ENCODE results near the gene GDPD4. TPM values are rescaled to one million over a fixed set of nuclear protein-coding genes. Genes with fewer than 3 reads are reported as not detected.

The GDPD4 gene
- total and polyA plus RNA-seq, 7 donors: not detected

GRCh38 chr11:77189588-77190210 is 111.8 kb downstream of the GDPD4 start:
- Histone ChIP-seq H3K27me3 (ENCODE audit: insufficient read depth in 3 of 3, low read length in 2 of 3) (no peaks in the 10 kb centered on the region), H3K4me1 (no peaks in the 10 kb centered on the region), H3K36me3 (ENCODE audit: insufficient read depth in 1 of 2, low read depth in 1 of 2) (no peaks in the 10 kb centered on the region), H3K9me3 (no peaks in the 10 kb centered on the region), H3K27ac (no peak overlapping the region), H3K4me3 (no peak overlapping the region)
- no peak for ATAC-seq
- 93 to 94% (median 93%) methylated on average over 28 of the region's 28 CpGs for WGBS, 3 donors
- no peak for TF ChIP-seq CTCF (IDR thresholded peaks at IDR 0.05)
- intact Hi-C loops (cut with DNase I): loop anchor here (5.0 to 10.0 kb wide), 4 partner anchors 62 to 265 kb away; partner anchors contain the start of gene MYO7A (in 1 of the 2)
- peak in 1 of 2 donors; percentile 29 for DNase-seq

- ATAC-seq (peak in 1 of 4 donors; percentile 17), DNase-seq (peak in 1 of 2 donors; percentile 39)
- Histone ChIP-seq H3K27ac (no peak overlapping the region), H3K27me3 (ENCODE audit: insufficient read depth in 3 of 3, low read length in 2 of 3) (no peaks in the 10 kb centered on the region), H3K9me3 (no peaks in the 10 kb centered on the region), H3K4me1 (no peaks in the 10 kb centered on the region), H3K36me3 (ENCODE audit: insufficient read depth in 1 of 2, low read depth in 1 of 2) (no peaks in the 10 kb centered on the region), H3K4me3 (no peak overlapping the region)
- WGBS, 3 donors: 67 to 76% (median 68%) methylated on average over 17 to 18 of the region's 18 CpGs
- no peak for TF ChIP-seq CTCF (IDR thresholded peaks at IDR 0.05)
- intact Hi-C loops (cut with DNase I): loop anchor here (5.0 to 10.0 kb wide), 4 partner anchors 62 to 264 kb away; partner anchors contain the start of gene MYO7A (in 1 of the 2)
Measured at GRCh38 chr11:77188633-77189491, 112.6 kb downstream of the GDPD4 start.

- intact Hi-C loops (cut with DNase I): loop anchor here (1.0 to 10.0 kb wide), 5 partner anchors 61 to 263 kb away; partner anchors contain the start of gene MYO7A (in 1 of the 2)
- peak; percentile 87 to 96 (median 92) for ATAC-seq
- 46 to 56% (median 55%) methylated on average over 7 of the region's 7 CpGs for WGBS, 3 donors
- H3K4me1 ChIP-seq: no peaks in the 10 kb centered on the region
- peak; percentile 91 for TF ChIP-seq CTCF (IDR thresholded peaks at IDR 0.05)
- no peaks in the 10 kb centered on the region for H3K27me3 ChIP-seq (ENCODE audit: insufficient read depth in 3 of 3, low read length in 2 of 3)
- no peaks in the 10 kb centered on the region for H3K36me3 ChIP-seq (ENCODE audit: insufficient read depth in 1 of 2, low read depth in 1 of 2)
- H3K9me3 ChIP-seq: no peaks in the 10 kb centered on the region
- H3K4me3 ChIP-seq: no peak overlapping the region
- no peak overlapping the region for H3K27ac ChIP-seq
- peak; percentile 82 to 89 for DNase-seq
Measured at GRCh38 chr11:77187776-77188632, 113.5 kb downstream of the GDPD4 start.

GRCh38 chr11:77187111-77187750 is 114.3 kb downstream of the GDPD4 start:
- H3K9me3 ChIP-seq: no peaks in the 10 kb centered on the region
- no peaks in the 10 kb centered on the region for H3K27me3 ChIP-seq (ENCODE audit: insufficient read depth in 3 of 3, low read length in 2 of 3)
- ATAC-seq (no peak), DNase-seq (no peak)
- 91 to 93% (median 91%) methylated on average over 9 of the region's 9 CpGs for WGBS, 3 donors
- H3K27ac ChIP-seq: no peak overlapping the region
- TF ChIP-seq CTCF (IDR thresholded peaks at IDR 0.05): no peak
- no peaks in the 10 kb centered on the region for H3K4me1 ChIP-seq
- intact Hi-C loops (cut with DNase I): loop anchor here (1.0 to 10.0 kb wide), 5 partner anchors 60 to 262 kb away; partner anchors contain the start of gene MYO7A (in 1 of the 2)
- no peak overlapping the region for H3K4me3 ChIP-seq
- H3K36me3 ChIP-seq (ENCODE audit: insufficient read depth in 1 of 2, low read depth in 1 of 2): no peaks in the 10 kb centered on the region

All from psoas muscle (tissue), 8 donors.